A549 (cell line): Measurements from ENCODE around the gene CCR1. TPM values are rescaled to one million over a fixed set of nuclear protein-coding genes. Genes with fewer than 3 reads are reported as not detected.

Source experiments
- ATAC-seq, 2 experiments: fragments of 200-7000 bp in 1 of 2; fragments of >200 bp in 1 of 2; cut with Nextera tagmentation in 1 of 2; cut with Tn5 transposase in 1 of 2; 3 replicates each; pipeline versions ENCODE4 v1.8.0 to v1.9.1; 2018 to 2020; ENCODE audit warnings: mild to moderate bottlenecking in 1 of 2, moderate library complexity in 1 of 2
- CTCF ChIA-PET: fragments of 300-600 bp; sonication (Branson Sonifier 250); formaldehyde crosslinking; extraction: SDS; loops from one replicate; lab custom pipeline; 2021; ENCODE audit warnings: antibody characterized with exemption, inconsistent platforms; lab: Yijun Ruan, JAX
- POLR2A ChIA-PET: fragments of 350-600 bp; formaldehyde crosslinking; extraction: SDS; loops from one replicate; lab custom pipeline; 2021; ENCODE audit warnings: antibody characterized with exemption, inconsistent platforms; lab: Yijun Ruan, JAX
- DNase-seq, 2 experiments: peaks; one replicate each; pipeline versions ENCODE4 v3.0.0 to v3.0.0-alpha.2; 2011 to 2016; ENCODE audit warnings: low read depth in 1 of 2, low spot score in 1 of 2
- FAIRE-seq: peaks from 2 replicates; lab custom pipeline; 2011; peaks lifted over from hg19 to GRCh38; lab: Jason Lieb, UNC
- H3K27ac ChIP-seq, 2 experiments: fragments of >200 bp; sonication (Bioruptor Twin); formaldehyde crosslinking; 3 replicates each; pipeline ENCODE4 v1.5.1; 2016 to 2017
- H3K4me1 ChIP-seq: fragments of >200 bp; sonication (Bioruptor Twin); formaldehyde crosslinking; 3 replicates; pipeline ENCODE4 v1.6.1; 2016
- H3K4me2 ChIP-seq: fragments of >200 bp; sonication (Bioruptor Twin); formaldehyde crosslinking; 3 replicates; pipeline ENCODE4 v1.6.1; 2016
- H3K4me3 ChIP-seq: fragments of >200 bp; sonication (Bioruptor Twin); formaldehyde crosslinking; 3 replicates; pipeline ENCODE4 v1.5.1; 2016
- H3K9me3 ChIP-seq: fragments of >200 bp; sonication (Bioruptor Twin); formaldehyde crosslinking; 3 replicates; pipeline ENCODE4 v1.6.1; 2016
- CTCF ChIP-seq: fragments of >200 bp; sonication (Bioruptor Twin); formaldehyde crosslinking; IDR thresholded peaks from 3 replicates; pipeline ENCODE4 v1.5.1; 2016
- ESRRA ChIP-seq: fragments of 150-350 bp; IDR thresholded peaks from 2 replicates; pipeline ENCODE4 v1.6.1; 2014; ENCODE audit warnings: mild to moderate bottlenecking, low read length, borderline replicate concordance
- FOSB ChIP-seq: fragments of 250-450 bp; sonication (Bioruptor Pico); IDR thresholded peaks from 2 replicates; pipeline ENCODE4 v1.5.0; 2020; ENCODE audit warnings: mild to moderate bottlenecking, moderate library complexity
- FOXS1 ChIP-seq: fragments of 250-450 bp; sonication (Bioruptor Pico); IDR thresholded peaks from 2 replicates; pipeline ENCODE4 v1.5.0; 2020; ENCODE audit warnings: mild to moderate bottlenecking, moderate library complexity
- GATA3 ChIP-seq: IDR thresholded peaks from 2 replicates; pipeline ENCODE4 v1.6.1; 2012; ENCODE audit warnings: borderline replicate concordance
- HES2 ChIP-seq: fragments of >200 bp; sonication (Bioruptor Twin); formaldehyde crosslinking; IDR thresholded peaks from 2 replicates; pipeline ENCODE4 v1.6.1; 2016
- HEYL ChIP-seq: fragments of 250-450 bp; sonication (Bioruptor Pico); IDR thresholded peaks from 2 replicates; pipeline ENCODE4 v1.8.0; 2021; ENCODE audit warnings: mild to moderate bottlenecking, moderate library complexity
- HMGXB4 ChIP-seq: fragments of 250-450 bp; sonication (Bioruptor Pico); IDR thresholded peaks from 2 replicates; pipeline ENCODE4 v1.5.0; 2021; ENCODE audit warnings: mild to moderate bottlenecking, moderate library complexity, borderline replicate concordance
- HOXA7 ChIP-seq: fragments of 250-450 bp; sonication (Bioruptor Pico); IDR thresholded peaks from 2 replicates; pipeline ENCODE4 v1.5.0; 2020; ENCODE audit warnings: mild to moderate bottlenecking, moderate library complexity
- HOXB5 ChIP-seq: fragments of 250-450 bp; sonication (Bioruptor Pico); IDR thresholded peaks from 2 replicates; pipeline ENCODE4 v1.5.0; 2020; ENCODE audit warnings: mild to moderate bottlenecking, moderate library complexity
- JUN ChIP-seq, 2 experiments: fragments of >200 bp; sonication (Bioruptor Twin); formaldehyde crosslinking; IDR thresholded peaks; 2 replicates in 1 of 2; 3 replicates in 1 of 2; pipeline ENCODE4 v1.6.1; 2016 to 2017
- JUNB ChIP-seq: fragments of >200 bp; sonication (Bioruptor Twin); formaldehyde crosslinking; IDR thresholded peaks from 2 replicates; pipeline ENCODE4 v1.6.1; 2016
- KDM1A ChIP-seq: fragments of 200-600 bp; sonication (generic); IDR thresholded peaks from 2 replicates; pipeline ENCODE4 v1.6.1; 2016; ENCODE audit warnings: low read depth, mild to moderate bottlenecking
- KDM5A ChIP-seq: fragments of 200-600 bp; sonication (generic); IDR thresholded peaks from 2 replicates; pipeline ENCODE4 v1.6.1; 2016; ENCODE audit warnings: antibody characterized with exemption, mild to moderate bottlenecking
- MAFK ChIP-seq: fragments of 450-650 bp; IDR thresholded peaks from 2 replicates; pipeline ENCODE4 v1.6.1; 2014; ENCODE audit not compliant: partially characterized antibody
- MAZ ChIP-seq: fragments of 150-350 bp; IDR thresholded peaks from 2 replicates; pipeline ENCODE4 v1.6.1; 2014; ENCODE audit warnings: antibody characterized with exemption, low read depth, low read length, borderline replicate concordance
- NFE2L2 ChIP-seq: fragments of 150-350 bp; conservative IDR thresholded peaks from 2 replicates; pipeline ENCODE4 v1.6.1; 2014; ENCODE audit warnings: low read length
- NPAS2 ChIP-seq: fragments of 250-450 bp; sonication (Bioruptor Pico); IDR thresholded peaks from 2 replicates; pipeline ENCODE4 v1.8.0; 2022; ENCODE audit warnings: mild to moderate bottlenecking, moderate library complexity, borderline replicate concordance
- PHF8 ChIP-seq: fragments of 200-600 bp; sonication (generic); IDR thresholded peaks from 2 replicates; pipeline ENCODE4 v1.6.1; 2016; ENCODE audit warnings: low read depth, mild to moderate bottlenecking, antibody characterized with exemption, moderate library complexity, borderline replicate concordance
- POLR2AphosphoS2 ChIP-seq: conservative IDR thresholded peaks from 2 replicates; pipeline ENCODE4 v1.6.1; 2012; ENCODE audit warnings: low read length, improper control_type of control experiment, inconsistent platforms
- RAD21 ChIP-seq, 2 experiments: fragments of >200 bp in 1 of 2; sonication (Bioruptor Twin) in 1 of 2; formaldehyde crosslinking in 1 of 2; IDR thresholded peaks in 1 of 2; conservative IDR thresholded peaks in 1 of 2; 2 replicates in 1 of 2; 3 replicates in 1 of 2; pipeline ENCODE4 v1.6.1; 2012 to 2018; ENCODE audit warnings: inconsistent platforms in 1 of 2
- RARB ChIP-seq: fragments of 250-450 bp; sonication (Bioruptor Pico); IDR thresholded peaks from 2 replicates; pipeline ENCODE4 v1.8.0; 2021; ENCODE audit warnings: mild to moderate bottlenecking, moderate library complexity
- RCOR1 ChIP-seq: fragments of 150-350 bp; IDR thresholded peaks from 2 replicates; pipeline ENCODE4 v1.6.1; 2014; ENCODE audit warnings: antibody characterized with exemption, low read length, low read depth
- SREBF2 ChIP-seq: fragments of 450-650 bp; IDR thresholded peaks from 2 replicates; pipeline ENCODE4 v1.6.1; 2014; ENCODE audit warnings: mild to moderate bottlenecking, moderate library complexity
- ZNF302 ChIP-seq: fragments of 250-450 bp; sonication (Bioruptor Pico); IDR thresholded peaks from 2 replicates; pipeline ENCODE4 v1.9.0; 2021; ENCODE audit warnings: inconsistent platforms, mild to moderate bottlenecking, moderate library complexity
- WGBS: methylation state at CpG from one replicate; pipeline ENCODE4 v1.1.6; 2017; ENCODE audit errors: missing lambda C conversion rate; 5-methylcytosine and 5-hydroxymethylcytosine counted together
- polyA plus RNA-seq, 4 experiments: library from polyadenylated mRNA; depleted of rRNA in 3 of 4; stranded (reverse); fragments of >200 nt; fragmentation: RNase III in 1 of 4; extraction: RNeasy Plus Mini Kit Qiagen cat#74134 plus additional on column Dnase treatment in 1 of 4; gene quantifications; 2 replicates in 3 of 4; 3 replicates in 1 of 4; pipeline ENCODE4 v1.2.3, GENCODE V29; 2011 to 2017

CCR1 gene
- polyA plus RNA-seq, 2 of the 4 experiments (the other 2 are of a cell fraction): 0.03 TPM; not detected in 1

GRCh38 chr3:46205286-46205960 lies 2.7 kb downstream of the CCR1 start:
- POLR2A ChIA-PET: no interaction called here
- no peak overlapping the region for H3K27ac ChIP-seq
- no peaks in the 10 kb centered on the region for H3K9me3 ChIP-seq
- ATAC-seq (no peak), DNase-seq (no peak), FAIRE-seq (no peak)
- H3K4me1 ChIP-seq: no peaks in the 10 kb centered on the region
- no peak overlapping the region for H3K4me3 ChIP-seq
- WGBS: 6% methylated on average over 2 of the region's 2 CpGs
- CTCF ChIA-PET: no interaction called here
- H3K4me2 ChIP-seq: no peak overlapping the region
- TF ChIP-seq HMGXB4 (CRISPR knock-in tag) (no peak), SREBF2 (no peak), HEYL (CRISPR knock-in tag) (no peak), JUNB (no peak), ZNF302 (CRISPR knock-in tag) (no peak)

GRCh38 chr3:46203681-46204080 lies 4.4 kb downstream of the CCR1 start:
- ChIA-PET POLR2A (no interaction called here), CTCF (no interaction called here)

GRCh38 chr3:46202535-46202934 lies 5.6 kb downstream of the CCR1 start:
- Histone ChIP-seq H3K27ac (no peak overlapping the region), H3K4me3 (no peak overlapping the region), H3K4me1 (no peaks in the 10 kb centered on the region), H3K4me2 (no peak overlapping the region), H3K9me3 (no peaks in the 10 kb centered on the region)
- FAIRE-seq (no peak), DNase-seq (no peak), ATAC-seq (no peak)
- CTCF ChIA-PET: no interaction called here
- WGBS: 18% methylated on average over 3 of the region's 4 CpGs
- POLR2A ChIA-PET: no interaction called here
- no peak for TF ChIP-seq NFE2L2
- no peak for TF ChIP-seq CTCF
- no peak for TF ChIP-seq HOXA7 (CRISPR knock-in tag)
- no peak for TF ChIP-seq NPAS2 (CRISPR knock-in tag)
- TF ChIP-seq ZNF302 (CRISPR knock-in tag): no peak
- TF ChIP-seq POLR2AphosphoS2: no peak
- no peak for TF ChIP-seq JUN (IDR thresholded peaks at IDR 0.05)

More at GRCh38 chr3:46203681-46204080, 4.4 kb downstream of the CCR1 start:
- Histone ChIP-seq H3K4me3 (no peak overlapping the region), H3K9me3 (no peaks in the 10 kb centered on the region), H3K27ac (no peak overlapping the region), H3K4me2 (no peak overlapping the region), H3K4me1 (no peaks in the 10 kb centered on the region)
- FAIRE-seq (no peak), DNase-seq (no peak), ATAC-seq (no peak)
- 43% methylated on average over 12 of the region's 12 CpGs for WGBS
- TF ChIP-seq FOSB (CRISPR knock-in tag) (no peak), MAFK (no peak), HOXB5 (no peak), KDM1A (no peak), RCOR1 (no peak)

- H3K4me1 ChIP-seq: no peaks in the 10 kb centered on the region
- 0% methylated on average over 1 of the region's 1 CpG for WGBS
- DNase-seq (no peak), FAIRE-seq (no peak), ATAC-seq (no peak)
- ChIA-PET POLR2A (no interaction called here), CTCF (interaction anchor here (1.5 kb wide), 1 partner anchor 9 kb away, joined by 3 read pairs; no protein-coding TSS in a partner anchor)
- H3K27ac ChIP-seq: no peak overlapping the region
- no peak overlapping the region for H3K4me3 ChIP-seq
- H3K9me3 ChIP-seq: no peaks in the 10 kb centered on the region
- H3K4me2 ChIP-seq: no peak overlapping the region
- TF ChIP-seq MAZ (no peak), RARB (CRISPR knock-in tag) (no peak), RAD21 (conservative IDR thresholded peaks at IDR 0.05 in 1 of 2, IDR thresholded peaks at IDR 0.05 in 1 of 2) (no peak), NFE2L2 (no peak), SREBF2 (no peak), GATA3 (no peak), KDM1A (no peak), FOSB (CRISPR knock-in tag) (no peak), FOXS1 (no peak), KDM5A (no peak), HMGXB4 (CRISPR knock-in tag) (no peak), PHF8 (no peak), ESRRA (no peak), HES2 (no peak), RCOR1 (no peak), HOXA7 (CRISPR knock-in tag) (no peak)
Measured at GRCh38 chr3:46200790-46201189, 7.3 kb downstream of the CCR1 start.
